NCI-H460 (cell line): ENCODE measurements around the gene ITGB1BP1. TPM values are rescaled to one million over a fixed set of nuclear protein-coding genes. Genes with fewer than 3 reads are reported as not detected.

Source experiments
- DNase-seq: peaks from one replicate; pipeline ENCODE4 v3.0.0-alpha.2; 2016; ENCODE audit warnings: low read depth; ENCODE audit errors: extremely low read depth
- total RNA-seq: library from RNA; depleted of rRNA; stranded (reverse); fragments of >200 nt; shearing (Covaris generic); gene quantifications from 2 replicates; pipeline ENCODE4 v1.2.3, GENCODE V29; 2014

Gene ITGB1BP1
- total RNA-seq, 1 experiment from 2014 or later: 46.3 TPM

GRCh38 chr2:9380702-9381628 is 42.4 kb downstream of the ITGB1BP1 start:
- no peak for DNase-seq

- no peak for DNase-seq
Measured at GRCh38 chr2:9379391-9379755, 44.0 kb downstream of the ITGB1BP1 start.

- DNase-seq: no peak
Measured at GRCh38 chr2:9378433-9379390, 44.6 kb downstream of the ITGB1BP1 start.

GRCh38 chr2:9377461-9378097 is 45.7 kb downstream of the ITGB1BP1 start:
- no peak for DNase-seq

- no peak for DNase-seq
Measured at GRCh38 chr2:9375857-9376428, 47.4 kb downstream of the ITGB1BP1 start.

GRCh38 chr2:9374071-9374730 is 49.1 kb downstream of the ITGB1BP1 start:
- no peak for DNase-seq

GRCh38 chr2:9373476-9373875 is 49.9 kb downstream of the ITGB1BP1 start:
- no peak for DNase-seq

GRCh38 chr2:9373047-9373446 is 50.3 kb downstream of the ITGB1BP1 start:
- no peak for DNase-seq

- no peak for DNase-seq
Measured at GRCh38 chr2:9370746-9371145, 52.6 kb downstream of the ITGB1BP1 start.

GRCh38 chr2:9366026-9366425 is 57.3 kb downstream of the ITGB1BP1 start:
- DNase-seq: no peak

- DNase-seq: no peak
Measured at GRCh38 chr2:9365498-9366019, 57.8 kb downstream of the ITGB1BP1 start.

- no peak for DNase-seq
Measured at GRCh38 chr2:9364791-9365497, 58.4 kb downstream of the ITGB1BP1 start.

GRCh38 chr2:9364373-9364772 is 59.0 kb downstream of the ITGB1BP1 start:
- DNase-seq: no peak

- DNase-seq: no peak
Measured at GRCh38 chr2:9360701-9361100, 62.6 kb downstream of the ITGB1BP1 start.

GRCh38 chr2:9360110-9360509 is 63.2 kb downstream of the ITGB1BP1 start:
- no peak for DNase-seq

GRCh38 chr2:9359463-9359862 is 63.9 kb downstream of the ITGB1BP1 start:
- DNase-seq: no peak

GRCh38 chr2:9358846-9359245 is 64.5 kb downstream of the ITGB1BP1 start:
- no peak for DNase-seq

GRCh38 chr2:9356261-9356660 is 67.1 kb downstream of the ITGB1BP1 start:
- DNase-seq: no peak

- DNase-seq: no peak
Measured at GRCh38 chr2:9355716-9356115, 67.6 kb downstream of the ITGB1BP1 start.
